Measurements from ENCODE around the gene GPR68.

DNA sequence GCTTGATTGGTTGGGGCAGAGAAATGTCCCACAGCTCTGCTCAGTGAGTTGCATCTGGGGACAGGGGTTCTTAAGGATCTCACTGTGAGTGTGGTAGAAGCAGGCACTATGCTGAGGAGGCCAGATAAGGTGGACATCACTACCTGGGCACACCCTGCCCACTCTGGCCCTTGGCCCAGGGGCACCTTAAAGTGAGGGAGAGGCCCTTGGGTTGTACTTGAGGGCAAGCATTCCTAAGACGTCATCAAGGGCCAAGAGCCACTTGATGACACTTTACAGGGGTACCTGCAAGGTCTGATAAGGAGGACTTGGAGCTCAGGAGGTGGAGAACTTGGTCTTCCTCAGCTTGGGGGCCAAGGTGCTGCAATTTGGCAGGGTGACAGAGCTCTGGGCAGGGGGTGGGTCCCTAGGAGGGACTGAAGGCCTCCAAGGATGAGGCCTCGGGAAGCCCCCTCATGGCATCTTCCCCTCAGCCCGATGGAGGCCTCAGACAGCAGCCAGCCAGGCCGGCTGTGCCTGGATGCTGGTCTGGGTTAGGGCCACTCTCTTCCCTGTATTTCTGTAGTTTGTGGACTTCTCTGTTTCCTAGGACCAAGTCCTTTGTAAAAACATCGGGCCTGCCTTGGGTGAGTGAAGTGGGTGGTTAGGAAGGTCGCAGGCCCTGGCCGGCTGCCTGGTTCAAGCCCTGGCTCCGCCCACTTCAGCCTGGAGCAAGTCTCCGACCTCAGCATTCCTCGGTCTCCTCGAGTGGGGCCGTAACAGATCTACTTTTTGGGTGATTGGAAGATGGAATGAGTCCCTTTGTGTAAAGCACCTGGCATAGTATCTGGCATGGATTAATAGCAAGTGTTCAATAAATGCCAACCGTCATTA is 24.8 kb downstream of the GPR68 start:
- TF ChIP-seq POLR2A (IDR thresholded peaks at IDR 0.05) (no peak), CTCF (IDR thresholded peaks at IDR 0.05) (no peak)
